Measurements from ENCODE around the gene IGF2BP2. TPM values are rescaled to one million over a fixed set of nuclear protein-coding genes. Genes with fewer than 3 reads are reported as not detected.
"Not testable (repeated sequence)": the region's sequence is repeated elsewhere in the genome, so short reads cannot be mapped to it uniquely, and the experiment has no call there.

IGF2BP2 gene
- total RNA-seq, 1 donor from 2014 or later: 18.5 TPM

- no peak for DNase-seq (ENCODE audit: low spot score)
- intact Hi-C loops (cut with DNase I): no loop called here
Measured at GRCh38 chr3:185657691-185658503, 166.9 kb downstream of the IGF2BP2 start.

- DNase-seq (ENCODE audit: low spot score): no peak
- intact Hi-C loops (cut with DNase I): no loop called here
Measured at GRCh38 chr3:185657211-185657610, 167.6 kb downstream of the IGF2BP2 start.

GRCh38 chr3:185656321-185656840 lies 168.5 kb downstream of the IGF2BP2 start:
- DNase-seq (ENCODE audit: low spot score): no peak
- intact Hi-C loops (cut with DNase I): no loop called here

GRCh38 chr3:185655426-185656320 lies 169.2 kb downstream of the IGF2BP2 start:
- intact Hi-C loops (cut with DNase I): no loop called here
- no peak for DNase-seq (ENCODE audit: low spot score)

GRCh38 chr3:185654758-185655145 lies 170.1 kb downstream of the IGF2BP2 start:
- DNase-seq (ENCODE audit: low spot score): no peak
- intact Hi-C loops (cut with DNase I): no loop called here

- intact Hi-C loops (cut with DNase I): no loop called here
- DNase-seq (ENCODE audit: low spot score): no peak
Measured at GRCh38 chr3:185653949-185654757, 170.7 kb downstream of the IGF2BP2 start.

- no peak for DNase-seq (ENCODE audit: low spot score)
Measured at GRCh38 chr3:185651971-185652370, 172.9 kb downstream of the IGF2BP2 start.

GRCh38 chr3:185649414-185649813 lies 175.4 kb downstream of the IGF2BP2 start:
- intact Hi-C loops (cut with DNase I): no loop called here
- no peak for DNase-seq (ENCODE audit: low spot score)

More at GRCh38 chr3:185651971-185652370, 172.9 kb downstream of the IGF2BP2 start:
- intact Hi-C loops (cut with DNase I): no loop called here

- DNase-seq (ENCODE audit: low spot score): no peak
- intact Hi-C loops (cut with DNase I): no loop called here
Measured at GRCh38 chr3:185648396-185648795, 176.4 kb downstream of the IGF2BP2 start.

GRCh38 chr3:185647880-185648210 lies 177.0 kb downstream of the IGF2BP2 start:
- DNase-seq (ENCODE audit: low spot score): no peak
- intact Hi-C loops (cut with DNase I): no loop called here

GRCh38 chr3:185647134-185647879 lies 177.5 kb downstream of the IGF2BP2 start:
- intact Hi-C loops (cut with DNase I): no loop called here
- DNase-seq (ENCODE audit: low spot score): no peak

GRCh38 chr3:185646382-185647133 lies 178.3 kb downstream of the IGF2BP2 start:
- intact Hi-C loops (cut with DNase I): no loop called here
- no peak for DNase-seq (ENCODE audit: low spot score)

GRCh38 chr3:185645596-185646381 lies 179.1 kb downstream of the IGF2BP2 start:
- intact Hi-C loops (cut with DNase I): no loop called here

GRCh38 chr3:185645191-185645590 lies 179.7 kb downstream of the IGF2BP2 start:
- DNase-seq (ENCODE audit: low spot score); intact Hi-C loops (cut with DNase I): not testable (repeated sequence)

More at GRCh38 chr3:185645596-185646381, 179.1 kb downstream of the IGF2BP2 start:
- DNase-seq (ENCODE audit: low spot score): no peak

GRCh38 chr3:185640308-185640707 lies 184.5 kb downstream of the IGF2BP2 start:
- intact Hi-C loops (cut with DNase I): no loop called here

GRCh38 chr3:185639632-185640206 lies 185.1 kb downstream of the IGF2BP2 start:
- intact Hi-C loops (cut with DNase I): no loop called here
- DNase-seq (ENCODE audit: low spot score): peak; percentile 15

More at GRCh38 chr3:185640308-185640707, 184.5 kb downstream of the IGF2BP2 start:
- no peak for DNase-seq (ENCODE audit: low spot score)

- not testable (repeated sequence) for DNase-seq (ENCODE audit: low spot score)
Measured at GRCh38 chr3:185638651-185639050, 186.2 kb downstream of the IGF2BP2 start.

More at GRCh38 chr3:185638651-185639050, 186.2 kb downstream of the IGF2BP2 start:
- intact Hi-C loops (cut with DNase I): not testable (repeated sequence)
